PFSK-1 (cell line): ENCODE results near the gene MAP3K9.

Source experiments
- FOXP2 ChIP-seq: optimal IDR thresholded peaks from 2 replicates; pipeline ENCODE3; 2011; ENCODE audit warnings: borderline replicate concordance, control low read depth, inconsistent platforms; ENCODE audit not compliant: insufficient read depth; ENCODE audit errors: extremely low read length, extremely low read depth
- POLR2AphosphoS5 ChIP-seq: IDR thresholded peaks from 2 replicates; pipeline ENCODE4 v1.6.1; 2012; ENCODE audit warnings: low read depth, mild to moderate bottlenecking, control low read depth, low read length, moderate library complexity
- SIN3A ChIP-seq: IDR thresholded peaks from 2 replicates; pipeline ENCODE4 v1.6.1; 2012; ENCODE audit warnings: mild to moderate bottlenecking, low read length, moderate library complexity, borderline replicate concordance; ENCODE audit not compliant: insufficient read depth
- TAF1 ChIP-seq: IDR thresholded peaks from 2 replicates; pipeline ENCODE4 v1.6.1; 2012; ENCODE audit warnings: low read length, control low read depth, borderline replicate concordance; ENCODE audit not compliant: insufficient read depth
- TF ChIP-seq, protein P1 (sequence below), 2 experiments: IDR thresholded peaks; 2 replicates each; pipeline versions ENCODE4 v1.6.1 to v1.8.0; 2011 to 2012; ENCODE audit warnings: low read depth in 2 of 2, low read length in 2 of 2, control low read depth in 1 of 2, inconsistent platforms in 1 of 2, mild to moderate bottlenecking in 1 of 2, moderate library complexity in 1 of 2; ENCODE audit not compliant: insufficient read depth in 1 of 2

Gene MAP3K9

GRCh38 chr14:70696026-70696425, 113.3 kb downstream of the MAP3K9 start:
- no peak for TF ChIP-seq POLR2AphosphoS5
- TF ChIP-seq TAF1 = no peak
- TF ChIP-seq, protein P1, sequence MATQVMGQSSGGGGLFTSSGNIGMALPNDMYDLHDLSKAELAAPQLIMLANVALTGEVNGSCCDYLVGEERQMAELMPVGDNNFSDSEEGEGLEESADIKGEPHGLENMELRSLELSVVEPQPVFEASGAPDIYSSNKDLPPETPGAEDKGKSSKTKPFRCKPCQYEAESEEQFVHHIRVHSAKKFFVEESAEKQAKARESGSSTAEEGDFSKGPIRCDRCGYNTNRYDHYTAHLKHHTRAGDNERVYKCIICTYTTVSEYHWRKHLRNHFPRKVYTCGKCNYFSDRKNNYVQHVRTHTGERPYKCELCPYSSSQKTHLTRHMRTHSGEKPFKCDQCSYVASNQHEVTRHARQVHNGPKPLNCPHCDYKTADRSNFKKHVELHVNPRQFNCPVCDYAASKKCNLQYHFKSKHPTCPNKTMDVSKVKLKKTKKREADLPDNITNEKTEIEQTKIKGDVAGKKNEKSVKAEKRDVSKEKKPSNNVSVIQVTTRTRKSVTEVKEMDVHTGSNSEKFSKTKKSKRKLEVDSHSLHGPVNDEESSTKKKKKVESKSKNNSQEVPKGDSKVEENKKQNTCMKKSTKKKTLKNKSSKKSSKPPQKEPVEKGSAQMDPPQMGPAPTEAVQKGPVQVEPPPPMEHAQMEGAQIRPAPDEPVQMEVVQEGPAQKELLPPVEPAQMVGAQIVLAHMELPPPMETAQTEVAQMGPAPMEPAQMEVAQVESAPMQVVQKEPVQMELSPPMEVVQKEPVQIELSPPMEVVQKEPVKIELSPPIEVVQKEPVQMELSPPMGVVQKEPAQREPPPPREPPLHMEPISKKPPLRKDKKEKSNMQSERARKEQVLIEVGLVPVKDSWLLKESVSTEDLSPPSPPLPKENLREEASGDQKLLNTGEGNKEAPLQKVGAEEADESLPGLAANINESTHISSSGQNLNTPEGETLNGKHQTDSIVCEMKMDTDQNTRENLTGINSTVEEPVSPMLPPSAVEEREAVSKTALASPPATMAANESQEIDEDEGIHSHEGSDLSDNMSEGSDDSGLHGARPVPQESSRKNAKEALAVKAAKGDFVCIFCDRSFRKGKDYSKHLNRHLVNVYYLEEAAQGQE (IDR thresholded peaks at IDR 0.05; ENCODE audit: insufficient read depth in 1 of 2, low read depth in 2 of 2, low read length in 2 of 2) = no peak
- no peak for TF ChIP-seq FOXP2
- no peak for TF ChIP-seq SIN3A

DNA sequence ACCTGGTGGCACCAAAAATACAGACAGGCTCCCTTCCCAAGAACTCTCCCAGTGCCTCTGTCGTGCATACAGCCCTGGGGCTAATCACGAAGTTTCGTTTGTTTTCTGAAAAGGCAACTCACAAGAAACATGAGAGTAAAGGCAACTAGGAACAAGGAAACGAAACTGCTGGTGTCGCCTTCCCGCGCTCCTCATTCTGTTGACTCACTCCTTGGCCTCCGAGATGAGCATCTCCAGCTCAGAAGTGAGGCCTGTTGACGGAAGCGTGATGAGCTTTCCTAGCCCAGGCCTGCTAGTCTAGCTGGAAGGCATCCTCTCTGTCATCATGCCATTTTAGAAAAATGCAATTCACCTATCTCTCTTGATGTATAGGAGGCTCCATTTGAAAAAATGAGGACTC, 117.1 kb downstream of the MAP3K9 start:
- TF ChIP-seq, protein P1 (IDR thresholded peaks at IDR 0.05; ENCODE audit: insufficient read depth in 1 of 2, low read depth in 2 of 2, low read length in 2 of 2) = no peak
- no peak for TF ChIP-seq FOXP2
- no peak for TF ChIP-seq POLR2AphosphoS5
- no peak for TF ChIP-seq SIN3A
- no peak for TF ChIP-seq TAF1

DNA sequence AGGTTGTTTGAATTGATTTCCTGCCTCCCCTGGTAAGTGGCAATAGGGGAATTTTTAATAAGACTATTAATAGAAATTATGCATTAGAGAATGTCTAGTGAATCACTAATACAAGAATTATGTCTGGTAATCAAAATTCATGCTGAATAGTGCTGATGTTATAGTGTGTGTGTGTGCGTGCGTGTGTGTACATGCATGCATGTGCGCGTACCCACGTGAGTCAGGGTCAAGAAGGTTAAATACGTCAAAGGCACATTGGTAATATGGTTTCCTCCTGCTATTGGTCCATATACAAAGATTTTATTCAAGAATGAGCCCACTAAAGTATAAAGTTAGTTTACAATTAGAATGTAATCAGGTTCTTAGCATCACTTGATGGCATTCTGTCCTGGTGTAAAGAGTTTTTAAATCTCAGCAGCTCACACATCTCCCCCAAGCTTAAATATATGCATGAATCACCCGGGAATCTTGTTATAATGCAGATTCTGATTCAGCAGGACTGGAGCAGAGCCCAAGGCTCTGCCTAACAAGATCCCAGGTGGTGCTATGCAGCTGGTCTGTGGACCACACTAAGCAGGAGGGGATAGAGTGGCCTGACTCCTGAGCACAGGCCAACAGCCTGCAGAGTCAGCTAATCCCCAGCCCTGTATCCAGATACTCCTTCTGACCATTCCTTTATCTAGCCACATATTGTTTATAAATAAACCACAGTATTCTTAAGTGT, 123.7 kb downstream of the MAP3K9 start:
- no peak for TF ChIP-seq SIN3A
- no peak for TF ChIP-seq FOXP2
- no peak for TF ChIP-seq TAF1
- TF ChIP-seq POLR2AphosphoS5 = no peak
- TF ChIP-seq, protein P1 (IDR thresholded peaks at IDR 0.05; ENCODE audit: insufficient read depth in 1 of 2, low read depth in 2 of 2, low read length in 2 of 2) = no peak

GRCh38 chr14:70683983-70684382, 125.3 kb downstream of the MAP3K9 start:
- TF ChIP-seq TAF1 (no peak), FOXP2 (no peak), SIN3A (no peak), POLR2AphosphoS5 (no peak)
- TF ChIP-seq, protein P1 (IDR thresholded peaks at IDR 0.05; ENCODE audit: insufficient read depth in 1 of 2, low read depth in 2 of 2, low read length in 2 of 2) = no peak
